Small intestine (tissue), 7 donors: Measurements from ENCODE around the gene MMP20. TPM values are rescaled to one million over a fixed set of nuclear protein-coding genes. Genes with fewer than 3 reads are reported as not detected.

Experiments used
- DNase-seq, 2 donors: peaks; one replicate each; pipeline versions ENCODE4 v3.0.0 to v3.0.0-alpha.2; 2013
- FAIRE-seq: peaks from 2 replicates; lab custom pipeline; 2012; peaks lifted over from hg19 to GRCh38; lab: Jason Lieb, UNC
- H3K27ac ChIP-seq, 3 donors: one replicate each; pipeline ENCODE4 v1.5.1; 2013; ENCODE audit warnings: low read length in 2 of 3, mild to moderate bottlenecking in 2 of 3, control low read depth in 1 of 3, inconsistent platforms in 1 of 3, low read depth in 1 of 3, moderate library complexity in 1 of 3
- H3K27me3 ChIP-seq, 3 donors: one replicate each; pipeline ENCODE4 v1.6.1; 2013; ENCODE audit warnings: low read length in 3 of 3, inconsistent platforms in 1 of 3; ENCODE audit not compliant: control insufficient read depth in 3 of 3, insufficient read depth in 3 of 3
- H3K36me3 ChIP-seq, 3 donors: one replicate each; pipeline ENCODE4 v1.6.1; 2013; ENCODE audit warnings: low read length in 3 of 3, inconsistent platforms in 1 of 3, low read depth in 1 of 3, mild to moderate bottlenecking in 1 of 3, moderate library complexity in 1 of 3; ENCODE audit not compliant: control insufficient read depth in 3 of 3, insufficient read depth in 2 of 3
- H3K4me1 ChIP-seq, 3 donors: one replicate each; pipeline ENCODE4 v1.6.1; 2013; ENCODE audit warnings: low read length in 2 of 3, inconsistent platforms in 1 of 3, low read depth in 1 of 3, mild to moderate bottlenecking in 1 of 3, moderate library complexity in 1 of 3; ENCODE audit not compliant: control insufficient read depth in 3 of 3, insufficient read depth in 2 of 3
- H3K4me3 ChIP-seq, 3 donors: one replicate each; pipeline ENCODE4 v1.5.1; 2013; ENCODE audit warnings: low read length in 3 of 3, control low read depth in 1 of 3, inconsistent platforms in 1 of 3, low read depth in 1 of 3, mild to moderate bottlenecking in 1 of 3, moderate library complexity in 1 of 3
- H3K9me3 ChIP-seq, 2 donors: one replicate each; pipeline ENCODE4 v1.6.1; 2013; ENCODE audit warnings: low read depth in 1 of 2, low read length in 1 of 2; ENCODE audit not compliant: control insufficient read depth in 2 of 2, insufficient read depth in 1 of 2
- WGBS, 3 donors: extraction: QIAGEN DNeasy Blood & Tissue Kit; methylation state at CpG; one replicate each; pipeline ENCODE4 v1.1.7; 2013; 5-methylcytosine and 5-hydroxymethylcytosine counted together
- polyA plus RNA-seq, 4 donors: library from polyadenylated mRNA; stranded (reverse) in 3 of 4; unstranded in 1 of 4; fragments of 200-250 nt in 3 of 4; fragments of 120-200 nt in 1 of 4; gene quantifications; one replicate each; pipeline versions ENCODE4 v1.2.1 to v1.2.3, GENCODE V29; 2013
- donor health status: healthy with polysubstance abuse.
- donor health status: control.
- donor health status: control.
- donor health status: Bipolar disorder and iron deficiency.
- donor health status: healthy.

MMP20 gene
- polyA plus RNA-seq, 4 donors = 0.03 TPM; not detected in 3

DNA sequence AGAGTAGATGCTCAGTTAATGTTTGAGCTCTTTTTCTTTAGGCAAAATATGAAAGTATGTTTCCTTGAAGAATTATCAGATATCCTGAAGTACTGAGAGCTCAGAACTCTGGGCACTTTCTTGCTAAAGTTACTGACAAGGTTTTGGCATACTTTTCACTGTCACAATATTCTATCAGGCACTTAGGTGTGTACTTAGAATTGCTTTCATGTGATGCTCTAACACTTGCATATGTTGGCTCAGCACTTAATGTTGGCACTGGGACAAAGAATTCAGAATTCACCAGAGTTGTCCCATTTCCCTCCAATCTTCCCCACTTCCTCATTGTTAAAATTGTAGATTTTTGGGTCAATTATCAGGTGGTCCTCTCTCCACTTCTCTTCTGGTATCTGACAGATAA lies 5.0 kb downstream of the MMP20 start:
- Histone ChIP-seq H3K27me3 (no peaks in the 10 kb centered on the region), H3K4me1 (peaks cover 0 to 3% (median 0%) of the 10 kb centered on the region in 3 donors), H3K36me3 (no peaks in the 10 kb centered on the region), H3K9me3 (no peaks in the 10 kb centered on the region), H3K4me3 (no peak overlapping the region), H3K27ac (no peak overlapping the region)
- FAIRE-seq = no peak
- no peak for DNase-seq

DNA sequence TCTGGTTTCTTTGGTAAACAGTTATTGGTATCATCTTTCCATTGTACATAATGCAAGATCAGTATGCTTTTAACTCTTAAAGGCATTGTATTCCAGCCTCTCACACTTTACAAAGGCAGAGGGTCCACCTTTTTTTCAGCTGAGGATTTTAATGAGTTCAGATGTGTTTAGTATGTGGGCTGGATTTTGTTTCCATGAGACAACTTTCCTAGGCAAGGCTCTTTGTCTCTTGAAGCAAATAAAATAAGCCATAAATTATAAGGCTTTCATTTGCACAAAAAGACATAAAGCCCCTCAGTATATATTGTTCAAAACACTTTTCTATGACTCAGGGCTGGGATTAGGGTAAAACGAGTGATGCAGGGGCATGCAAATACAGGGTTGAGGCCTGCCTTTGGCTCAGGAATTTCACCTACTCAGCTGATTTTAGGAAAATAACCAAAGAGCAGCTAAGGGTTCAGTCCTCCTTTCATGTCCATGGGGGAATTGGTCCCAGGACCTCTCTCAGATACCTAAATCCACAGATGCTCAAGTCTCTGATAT lies 7.6 kb downstream of the MMP20 start:
- H3K4me3 ChIP-seq = no peak overlapping the region
- FAIRE-seq = no peak
- no peaks in the 10 kb centered on the region for H3K36me3 ChIP-seq
- no peaks in the 10 kb centered on the region for H3K27me3 ChIP-seq
- H3K27ac ChIP-seq = no peak overlapping the region
- WGBS, 3 donors = 77 to 90% (median 86%) methylated on average over 1 of the region's 1 CpG
- H3K9me3 ChIP-seq = no peaks in the 10 kb centered on the region
- H3K4me1 ChIP-seq = peaks cover 0 to 11% (median 0%) of the 10 kb centered on the region in 3 donors
- DNase-seq = no peak

GRCh38 chr11:102615894-102616432 lies 9.2 kb downstream of the MMP20 start:
- Histone ChIP-seq H3K27ac (no peak overlapping the region), H3K4me3 (no peak overlapping the region), H3K27me3 (no peaks in the 10 kb centered on the region), H3K36me3 (no peaks in the 10 kb centered on the region), H3K9me3 (no peaks in the 10 kb centered on the region), H3K4me1 (peaks cover 0 to 7% (median 0%) of the 10 kb centered on the region in 3 donors)
- FAIRE-seq (no peak), DNase-seq (no peak)
- WGBS, 3 donors = 78 to 90% (median 81%) methylated on average over 3 of the region's 3 CpGs

DNA sequence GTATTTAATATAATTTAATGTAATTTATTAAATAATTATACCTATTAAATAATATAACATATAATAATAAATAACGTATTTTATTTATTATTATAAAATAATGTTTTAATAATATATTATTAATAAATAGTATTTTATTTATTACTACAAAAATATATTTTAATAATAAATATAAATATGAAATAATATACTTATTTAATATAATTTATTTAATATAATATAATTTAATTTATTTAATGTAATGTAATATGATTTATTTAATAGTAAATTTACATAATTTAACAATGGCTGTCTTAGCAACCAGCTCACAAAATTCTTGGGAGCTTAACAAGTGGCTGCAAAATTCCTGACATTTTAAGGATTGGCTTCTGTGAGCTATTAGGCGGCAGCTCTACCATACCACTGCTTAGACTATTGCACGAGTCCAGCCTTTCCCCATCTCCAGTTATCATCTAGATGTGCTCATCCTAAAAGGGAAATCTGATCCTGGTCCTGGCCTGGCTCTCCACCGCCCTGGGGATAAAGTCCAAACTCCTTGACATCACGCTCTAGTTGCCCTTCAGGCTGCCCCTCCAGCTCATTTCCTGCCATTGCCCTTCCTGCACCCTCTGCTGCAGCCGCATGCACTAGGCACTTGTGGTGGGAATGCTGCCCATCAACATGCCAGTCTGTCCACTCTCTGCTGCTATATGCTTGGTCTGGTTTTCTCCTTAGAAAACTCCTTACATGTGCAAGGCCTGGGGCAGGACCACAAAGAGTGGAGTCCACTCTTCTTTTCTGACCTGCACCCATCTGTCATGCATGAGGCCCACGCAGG lies 9.8 kb downstream of the MMP20 start:
- Histone ChIP-seq H3K27ac (no peak overlapping the region), H3K4me3 (no peak overlapping the region), H3K27me3 (no peaks in the 10 kb centered on the region), H3K9me3 (no peaks in the 10 kb centered on the region), H3K4me1 (peaks cover 0 to 11% (median 0%) of the 10 kb centered on the region in 3 donors), H3K36me3 (no peaks in the 10 kb centered on the region)
- FAIRE-seq (peak; percentile 99), DNase-seq (no peak)
- 69 to 83% (median 70%) methylated on average over 7 of the region's 7 CpGs for WGBS, 3 donors

GRCh38 chr11:102614485-102614884 lies 10.6 kb downstream of the MMP20 start:
- no peak for FAIRE-seq

DNA sequence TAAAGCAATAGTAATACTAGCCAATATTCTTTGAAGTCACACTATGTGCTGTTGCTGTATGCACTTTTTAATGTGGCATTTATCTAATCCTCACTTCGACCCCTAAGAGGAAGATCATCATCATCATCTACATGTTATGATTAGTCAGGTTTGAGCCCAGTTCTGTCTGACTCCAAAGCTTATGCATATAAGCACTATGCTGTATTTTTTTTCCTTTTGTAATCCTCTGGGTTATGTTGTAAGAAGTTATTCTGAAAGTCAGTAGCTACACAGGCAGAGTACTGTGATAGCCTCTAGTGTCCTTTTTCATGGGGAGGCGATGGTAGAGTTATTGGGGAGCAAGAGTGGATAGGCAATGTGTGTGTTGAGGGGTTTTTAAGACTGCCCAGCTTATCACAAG lies 11.1 kb downstream of the MMP20 start:
- Histone ChIP-seq H3K36me3 (no peaks in the 10 kb centered on the region), H3K4me3 (no peak overlapping the region), H3K9me3 (no peaks in the 10 kb centered on the region), H3K4me1 (peaks cover 0 to 15% (median 0%) of the 10 kb centered on the region in 3 donors), H3K27me3 (no peaks in the 10 kb centered on the region), H3K27ac (no peak overlapping the region)
- FAIRE-seq = no peak
- WGBS, 3 donors = 86 to 92% (median 88%) methylated on average over 2 of the region's 2 CpGs
- no peak for DNase-seq

More at GRCh38 chr11:102614485-102614884, 10.6 kb downstream of the MMP20 start:
- Histone ChIP-seq H3K4me3 (no peak overlapping the region), H3K36me3 (no peaks in the 10 kb centered on the region), H3K4me1 (peaks cover 0 to 15% (median 0%) of the 10 kb centered on the region in 3 donors), H3K27me3 (no peaks in the 10 kb centered on the region), H3K27ac (no peak overlapping the region), H3K9me3 (no peaks in the 10 kb centered on the region)
- DNase-seq = no peak
- 90 to 93% (median 92%) methylated on average over 2 of the region's 2 CpGs for WGBS, 3 donors

DNA sequence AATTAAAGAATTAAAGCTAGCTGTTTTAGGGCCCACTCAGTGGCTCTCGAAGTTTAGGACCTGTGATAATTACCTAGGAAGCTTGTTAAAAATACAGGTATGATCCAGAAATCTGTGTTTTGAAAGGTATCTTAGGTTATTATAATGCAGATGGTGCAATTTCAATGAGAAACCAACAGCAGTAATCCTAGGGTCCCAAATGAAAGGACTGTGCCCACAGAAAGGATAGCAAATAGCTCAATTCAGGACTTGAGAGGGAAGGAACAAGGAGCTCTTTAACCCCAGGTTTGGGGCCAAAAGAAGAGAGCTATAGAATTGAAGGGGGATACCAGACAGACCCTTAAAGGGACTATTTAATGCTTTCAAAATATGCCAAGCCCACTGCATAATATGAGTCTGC lies 11.7 kb downstream of the MMP20 start:
- no peak for DNase-seq
- Histone ChIP-seq H3K27ac (no peak overlapping the region), H3K27me3 (no peaks in the 10 kb centered on the region), H3K4me1 (peaks cover 0 to 15% (median 0%) of the 10 kb centered on the region in 3 donors), H3K36me3 (no peaks in the 10 kb centered on the region), H3K4me3 (no peak overlapping the region), H3K9me3 (no peaks in the 10 kb centered on the region)
- 34 to 64% (median 52%) methylated on average over 1 of the region's 1 CpG for WGBS, 3 donors
- no peak for FAIRE-seq

- Histone ChIP-seq H3K27ac (no peak overlapping the region), H3K36me3 (no peaks in the 10 kb centered on the region), H3K27me3 (no peaks in the 10 kb centered on the region), H3K4me3 (no peak overlapping the region), H3K9me3 (no peaks in the 10 kb centered on the region), H3K4me1 (peaks cover 0 to 15% (median 0%) of the 10 kb centered on the region in 3 donors)
- no peak for DNase-seq
- WGBS, 3 donors = 81 to 87% (median 83%) methylated on average over 4 of the region's 4 CpGs
- no peak for FAIRE-seq
These were observed 13.8 kb downstream of the MMP20 start for GRCh38 chr11:102611291-102611690.
